GM12891 (cell line): ENCODE data around the gene NKRF.

Experiments used
- DNase-seq: peaks from one replicate; pipeline ENCODE4 v3.0.0; 2011; ENCODE audit warnings: low spot score; ENCODE audit not compliant: insufficient read length
- FAIRE-seq: peaks from 2 replicates; lab custom pipeline; 2011; peaks lifted over from hg19 to GRCh38; lab: Jason Lieb, UNC
- PAX5 ChIP-seq: IDR thresholded peaks from 2 replicates; pipeline ENCODE4 v1.6.1; 2011; ENCODE audit warnings: low read length, moderate library complexity, mild to moderate bottlenecking; ENCODE audit not compliant: insufficient read depth, severe bottlenecking
- POLR2A ChIP-seq: IDR thresholded peaks from 2 replicates; pipeline ENCODE4 v1.6.1; 2011; ENCODE audit warnings: low read depth, low read length, control low read depth
- POLR2AphosphoS5 ChIP-seq: IDR thresholded peaks from 2 replicates; pipeline ENCODE4 v1.6.1; 2011; ENCODE audit warnings: low read depth, low read length, control low read depth
- POU2F2 ChIP-seq: IDR thresholded peaks from 2 replicates; pipeline ENCODE4 v1.6.1; 2011; ENCODE audit warnings: low read depth, mild to moderate bottlenecking, control low read depth, low read length, moderate library complexity
- SPI1 ChIP-seq: IDR thresholded peaks from 2 replicates; pipeline ENCODE4 v1.6.1; 2011; ENCODE audit warnings: low read depth, low read length, control low read depth
- TAF1 ChIP-seq: IDR thresholded peaks from 2 replicates; pipeline ENCODE4 v1.6.1; 2011; ENCODE audit warnings: low read depth, low read length, control low read depth

The NKRF gene

GRCh38 chrX:119636419-119636818 lies 30.2 kb upstream of the NKRF start:
- DNase-seq, result no peak
- TF ChIP-seq POU2F2, result no peak
- peak; percentile 55 for TF ChIP-seq SPI1
- peak; percentile 84 for FAIRE-seq

- FAIRE-seq (no peak), DNase-seq (no peak)
- TF ChIP-seq TAF1 (no peak), SPI1 (no peak), POLR2AphosphoS5 (no peak), POLR2A (no peak), PAX5 (no peak), POU2F2 (no peak)
Measured at GRCh38 chrX:119635799-119636198, 29.6 kb upstream of the NKRF start.

GRCh38 chrX:119635179-119635578 lies 29.0 kb upstream of the NKRF start:
- DNase-seq (no peak), FAIRE-seq (peak; percentile 65)
- TF ChIP-seq SPI1, result no peak
- TF ChIP-seq POU2F2, result no peak
- no peak for TF ChIP-seq PAX5
- no peak for TF ChIP-seq TAF1
- no peak for TF ChIP-seq POLR2A
- no peak for TF ChIP-seq POLR2AphosphoS5

- DNase-seq (no peak), FAIRE-seq (no peak)
- TF ChIP-seq POLR2AphosphoS5, result no peak
- TF ChIP-seq SPI1, result no peak
- no peak for TF ChIP-seq POLR2A
- no peak for TF ChIP-seq POU2F2
- no peak for TF ChIP-seq PAX5
- TF ChIP-seq TAF1, result no peak
Measured at GRCh38 chrX:119625843-119626242, 19.6 kb upstream of the NKRF start.

GRCh38 chrX:119624951-119625668 lies 18.9 kb upstream of the NKRF start:
- TF ChIP-seq POLR2A (no peak), PAX5 (no peak), SPI1 (no peak), POLR2AphosphoS5 (no peak), POU2F2 (no peak), TAF1 (no peak)
- no peak for DNase-seq
- FAIRE-seq, result no peak

- no peak for TF ChIP-seq PAX5
- no peak for TF ChIP-seq SPI1
- no peak for TF ChIP-seq TAF1
- TF ChIP-seq POLR2AphosphoS5, result no peak
- no peak for TF ChIP-seq POLR2A
- no peak for TF ChIP-seq POU2F2
- no peak for DNase-seq
- no peak for FAIRE-seq
Measured at GRCh38 chrX:119624417-119624816, 18.2 kb upstream of the NKRF start.

GRCh38 chrX:119622356-119623232 lies 16.4 kb upstream of the NKRF start:
- peak; percentile 31 for FAIRE-seq
- DNase-seq, result no peak
- TF ChIP-seq TAF1, result no peak
- TF ChIP-seq PAX5, result no peak
- no peak for TF ChIP-seq POLR2A
- no peak for TF ChIP-seq POU2F2
- TF ChIP-seq POLR2AphosphoS5, result no peak
- no peak for TF ChIP-seq SPI1

- FAIRE-seq, result peak; percentile 35
- no peak for DNase-seq
- TF ChIP-seq POU2F2 (no peak), SPI1 (peak; percentile 84)
Measured at GRCh38 chrX:119618439-119618838, 12.2 kb upstream of the NKRF start.

GRCh38 chrX:119617517-119618164 lies 11.4 kb upstream of the NKRF start:
- no peak for DNase-seq
- peak; percentile 66 for FAIRE-seq
- TF ChIP-seq SPI1 (peak; percentile 60), POLR2A (0 out of 2 replicates have a peak, but pooled peaks have one; percentile 25), TAF1 (no peak), POLR2AphosphoS5 (peak; percentile 53; the same call in 1 of the 2 replicates), PAX5 (no peak), POU2F2 (peak; percentile 56; the same call in 1 of the 2 replicates)
